ENCODE results near the gene POLR2H.

The POLR2H gene

DNA sequence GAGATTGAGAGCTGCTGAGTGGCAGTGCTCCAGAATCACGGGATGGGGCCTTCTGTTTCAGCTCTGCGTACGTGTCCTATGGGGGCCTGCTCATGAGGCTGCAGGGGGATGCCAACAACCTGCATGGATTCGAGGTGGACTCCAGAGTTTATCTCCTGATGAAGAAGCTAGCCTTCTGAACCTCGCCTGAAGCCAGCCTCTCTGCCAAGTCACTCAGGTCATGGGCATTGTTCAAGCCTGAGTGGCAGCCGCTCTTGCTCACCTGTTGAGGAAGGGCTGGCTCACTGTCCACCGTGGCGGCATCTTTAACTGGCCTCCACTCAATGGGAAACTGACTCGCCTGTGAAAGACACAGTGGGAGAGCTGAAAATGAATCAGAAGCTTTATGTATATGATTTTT is 6.6 kb downstream of the POLR2H start:
- no peak for ATAC-seq
- no peak for DNase-seq (ENCODE audit: low spot score in 2 of 2)
- no peak overlapping the region for H3K4me3 Mint-ChIP-seq
- H3K4me1 Mint-ChIP-seq, result peaks cover 32% of the 10 kb centered on the region
- peaks cover 77% of the 10 kb centered on the region for H3K36me3 Mint-ChIP-seq
- H3K27ac Mint-ChIP-seq, result no peak overlapping the region
- no peaks in the 10 kb centered on the region for H3K9me3 Mint-ChIP-seq

DNA sequence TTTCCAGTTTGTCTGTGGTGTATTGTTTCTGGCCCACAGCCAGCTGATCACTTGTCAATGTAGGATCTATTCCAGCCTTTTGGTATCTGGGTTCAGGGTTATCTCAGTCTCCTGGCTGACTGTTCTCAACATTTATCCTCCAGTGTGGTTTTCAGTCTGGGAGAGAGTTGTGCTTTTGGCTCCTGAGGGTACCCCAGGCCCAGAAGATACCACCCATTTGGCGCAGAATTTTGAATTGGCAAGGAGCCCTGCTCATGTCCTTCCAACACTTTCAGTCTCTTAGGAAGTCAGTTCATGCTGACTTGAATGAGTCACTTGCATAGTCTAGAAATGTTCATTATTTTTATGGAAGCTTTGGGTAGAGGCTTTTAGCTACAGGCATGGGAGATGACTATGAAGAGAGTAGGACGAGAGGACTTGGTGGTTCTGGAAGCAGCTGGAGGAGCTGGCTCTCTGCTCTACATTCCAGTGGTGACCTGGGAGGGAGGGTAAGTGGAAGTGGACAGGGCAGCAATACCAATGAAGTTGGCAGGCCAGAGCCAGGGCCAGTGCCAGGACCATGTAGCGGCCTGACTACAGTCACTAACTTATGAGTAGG is 7.2 kb downstream of the POLR2H start:
- DNase-seq (ENCODE audit: low spot score in 2 of 2) (no peak), ATAC-seq (no peak)
- peaks cover 71% of the 10 kb centered on the region for H3K36me3 Mint-ChIP-seq
- H3K9me3 Mint-ChIP-seq, result no peaks in the 10 kb centered on the region
- no peak overlapping the region for H3K4me3 Mint-ChIP-seq
- H3K4me1 Mint-ChIP-seq, result peaks cover 32% of the 10 kb centered on the region
- H3K27ac Mint-ChIP-seq, result peak overlapping the region; percentile 50

- H3K4me3 Mint-ChIP-seq, result no peak overlapping the region
- no peaks in the 10 kb centered on the region for H3K9me3 Mint-ChIP-seq
Measured at GRCh38 chr3:184371570-184372018, 10.1 kb downstream of the POLR2H start.

GRCh38 chr3:184372296-184372821 is 10.8 kb downstream of the POLR2H start:
- DNase-seq (ENCODE audit: low spot score in 2 of 2) (no peak), ATAC-seq (no peak)
- peaks cover 13% of the 10 kb centered on the region for H3K4me1 Mint-ChIP-seq
- peaks cover 35% of the 10 kb centered on the region for H3K36me3 Mint-ChIP-seq
- H3K9me3 Mint-ChIP-seq, result no peaks in the 10 kb centered on the region
- no peak overlapping the region for H3K4me3 Mint-ChIP-seq
- H3K27ac Mint-ChIP-seq, result peak overlapping the region; percentile 51

More at GRCh38 chr3:184371570-184372018, 10.1 kb downstream of the POLR2H start:
- Mint-ChIP-seq H3K36me3 (peaks cover 42% of the 10 kb centered on the region), H3K4me1 (peaks cover 18% of the 10 kb centered on the region), H3K27ac (no peak overlapping the region)
- ATAC-seq (peak; percentile 89), DNase-seq (ENCODE audit: low spot score in 2 of 2) (peak in 1 of 2 donors; percentile 65)

- Mint-ChIP-seq H3K9me3 (no peaks in the 10 kb centered on the region), H3K4me3 (no peak overlapping the region), H3K4me1 (peaks cover 11% of the 10 kb centered on the region), H3K27ac (no peak overlapping the region), H3K36me3 (peaks cover 29% of the 10 kb centered on the region)
- no peak for ATAC-seq
- DNase-seq (ENCODE audit: low spot score in 2 of 2), result no peak
Measured at GRCh38 chr3:184372911-184373310, 11.4 kb downstream of the POLR2H start.

- peaks cover 8% of the 10 kb centered on the region for H3K4me1 Mint-ChIP-seq
- no peak overlapping the region for H3K27ac Mint-ChIP-seq
- no peaks in the 10 kb centered on the region for H3K9me3 Mint-ChIP-seq
- H3K36me3 Mint-ChIP-seq, result peaks cover 24% of the 10 kb centered on the region
- DNase-seq (ENCODE audit: low spot score in 2 of 2), result no peak
- H3K4me3 Mint-ChIP-seq, result no peak overlapping the region
- ATAC-seq, result no peak
Measured at GRCh38 chr3:184373422-184373821, 11.9 kb downstream of the POLR2H start.

DNA sequence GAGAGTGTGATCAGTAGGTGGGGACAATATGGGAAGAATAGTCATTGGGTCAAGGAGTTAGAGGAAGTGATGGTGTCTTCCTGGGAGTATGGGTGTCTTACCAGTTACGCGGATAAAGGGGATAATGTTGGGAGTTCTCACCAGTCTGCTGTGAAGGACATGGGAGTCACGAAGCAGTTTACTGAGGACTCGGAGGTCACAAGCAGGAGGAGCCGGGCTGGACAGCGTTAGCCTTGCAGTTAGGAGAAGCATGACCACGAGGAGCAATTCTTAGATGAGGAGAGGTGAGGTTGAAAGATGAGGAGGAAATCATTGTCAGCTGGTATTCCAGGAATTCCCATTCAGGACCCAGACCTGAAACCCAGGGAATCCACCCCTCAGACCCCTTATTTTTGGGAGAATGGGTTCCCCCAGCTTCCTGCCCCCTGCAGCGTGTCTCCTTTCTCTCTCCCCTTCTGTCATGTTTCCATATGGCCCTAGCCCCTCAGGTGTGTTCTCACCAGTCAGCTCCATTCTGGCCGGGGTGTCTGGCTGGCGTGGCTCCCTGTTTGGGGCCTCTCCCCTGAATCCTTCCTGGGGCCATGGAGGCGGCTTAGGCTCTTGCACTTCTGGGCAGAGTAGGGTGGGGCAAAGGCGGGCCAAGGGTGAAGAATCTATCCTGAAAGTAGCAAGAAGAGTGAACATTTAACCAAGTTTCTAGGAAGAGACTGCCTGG is 14.4 kb downstream of the POLR2H start:
- no peak for DNase-seq (ENCODE audit: low spot score in 2 of 2)
- Mint-ChIP-seq H3K27ac (no peak overlapping the region), H3K36me3 (no peaks in the 10 kb centered on the region), H3K4me1 (peaks cover 8% of the 10 kb centered on the region), H3K4me3 (no peak overlapping the region), H3K9me3 (no peaks in the 10 kb centered on the region)
- no peak for ATAC-seq

- H3K4me3 Mint-ChIP-seq, result no peak overlapping the region
- H3K27ac Mint-ChIP-seq, result no peak overlapping the region
Measured at GRCh38 chr3:184377374-184377773, 15.9 kb downstream of the POLR2H start.

DNA sequence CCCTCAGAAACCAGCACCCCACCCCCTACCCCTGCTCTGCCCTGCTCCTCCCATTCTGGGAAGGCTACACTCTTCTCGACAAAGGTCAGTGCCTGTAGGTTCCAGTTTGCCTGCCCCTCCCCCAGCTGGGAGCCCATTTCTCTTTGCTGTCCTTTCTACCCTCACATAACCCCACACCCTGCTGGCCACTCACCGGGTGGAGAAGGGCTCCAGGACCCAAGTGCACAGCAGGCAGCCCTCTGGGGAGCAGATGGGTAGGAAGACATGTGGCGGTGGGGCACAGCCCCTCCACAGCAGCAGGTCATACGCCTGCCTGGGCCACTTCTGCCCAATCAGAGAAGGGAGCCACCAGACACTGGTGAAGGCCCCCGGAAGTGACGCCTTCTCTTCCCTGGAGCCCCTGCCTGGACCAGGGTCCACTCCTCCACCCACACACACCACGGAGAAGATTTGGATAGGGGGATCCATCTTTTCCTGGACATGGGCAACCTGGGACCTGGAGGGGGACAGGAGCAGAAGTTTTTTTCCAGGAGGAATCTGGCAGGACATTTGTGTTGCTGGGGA is 16.5 kb downstream of the POLR2H start, which contains the start of gene THPO:
Gene THPO, minus strand, starts transcription at position 326 of the 564 bp plus-strand sequence. CDS start 1,948 bp downstream, outside the sequence.
- peak within 1 kb of the TSS; percentile 62 for H3K4me3 Mint-ChIP-seq
- no peak for ATAC-seq

More at GRCh38 chr3:184377374-184377773, 15.9 kb downstream of the POLR2H start:
- no peak for ATAC-seq
- no peaks in the 10 kb centered on the region for H3K36me3 Mint-ChIP-seq
- no peak for DNase-seq (ENCODE audit: low spot score in 2 of 2)
- H3K4me1 Mint-ChIP-seq, result no peaks in the 10 kb centered on the region
- H3K9me3 Mint-ChIP-seq, result no peaks in the 10 kb centered on the region

GRCh38 chr3:184378651-184379357 is 17.3 kb downstream of the POLR2H start:
- no peaks in the 10 kb centered on the region for H3K36me3 Mint-ChIP-seq
- H3K4me1 Mint-ChIP-seq, result no peaks in the 10 kb centered on the region
- peak overlapping the region; percentile 38 for H3K27ac Mint-ChIP-seq
- no peak for DNase-seq (ENCODE audit: low spot score in 2 of 2)
- ATAC-seq, result no peak
- H3K9me3 Mint-ChIP-seq, result no peaks in the 10 kb centered on the region
- peak overlapping the region; percentile 62 for H3K4me3 Mint-ChIP-seq

More for the DNA sequence above, 16.5 kb downstream of the POLR2H start, which contains the start of gene THPO:
- no peaks in the 10 kb centered on the region for H3K36me3 Mint-ChIP-seq
- no peaks in the 10 kb centered on the region for H3K9me3 Mint-ChIP-seq
- H3K27ac Mint-ChIP-seq, result peak within 1 kb of the TSS; percentile 38
- H3K4me1 Mint-ChIP-seq, result no peaks in the 10 kb centered on the region
- DNase-seq (ENCODE audit: low spot score in 2 of 2), result no peak

DNA sequence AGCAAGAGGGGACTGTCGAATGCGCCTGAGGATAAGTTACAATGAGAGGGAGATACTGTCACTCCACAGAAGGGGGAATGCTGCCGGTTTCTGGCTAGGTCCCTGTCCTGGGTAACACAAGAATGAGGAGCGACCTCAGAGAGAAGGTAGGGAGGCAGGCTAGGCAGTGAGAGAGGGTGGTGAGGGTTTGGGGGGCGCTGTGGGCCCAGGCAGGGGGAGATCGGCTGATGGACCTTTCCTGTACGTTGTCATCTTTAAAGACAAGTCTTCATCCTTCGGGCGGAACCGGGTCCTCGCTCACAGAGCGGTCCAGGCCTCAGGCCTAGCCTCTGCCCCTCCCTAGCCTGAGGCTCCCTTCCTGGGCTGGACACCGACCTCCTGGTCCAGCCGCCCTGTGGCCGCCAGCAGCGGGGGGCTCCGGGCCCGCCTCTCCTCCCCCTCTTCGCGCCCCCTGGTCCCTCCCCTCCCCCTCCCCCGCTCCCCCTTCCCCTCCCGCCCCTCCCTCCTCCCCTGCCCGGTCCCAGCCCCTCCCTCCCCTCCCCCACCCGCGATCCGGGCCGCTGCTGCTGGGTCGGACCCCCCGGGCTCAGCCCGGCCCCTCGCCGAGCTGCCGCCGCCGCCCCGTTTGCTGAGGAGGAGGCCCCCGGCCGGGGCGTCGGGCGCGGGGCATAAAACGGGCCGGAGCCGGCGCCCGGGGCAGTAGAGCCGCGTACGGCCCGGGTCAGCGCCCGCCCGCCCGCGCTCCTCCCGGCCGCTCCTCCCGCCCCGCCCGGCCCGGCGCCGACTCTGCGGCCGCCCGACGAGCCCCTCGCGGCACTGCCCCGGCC is 18.1 kb downstream of the POLR2H start, which contains the start of gene CHRD:
Gene CHRD, plus strand, starts transcription at position 697 of the 827 bp plus-strand sequence. CDS start 265 bp downstream, outside the sequence.
- H3K4me1 Mint-ChIP-seq, result no peaks in the 10 kb centered on the region
- DNase-seq (ENCODE audit: low spot score in 2 of 2), result no peak
- no peaks in the 10 kb centered on the region for H3K36me3 Mint-ChIP-seq
- no peak for ATAC-seq
- H3K9me3 Mint-ChIP-seq, result no peaks in the 10 kb centered on the region
- H3K27ac Mint-ChIP-seq, result peak within 1 kb of the TSS; percentile 38
- H3K4me3 Mint-ChIP-seq, result peak within 1 kb of the TSS; percentile 62

DNA sequence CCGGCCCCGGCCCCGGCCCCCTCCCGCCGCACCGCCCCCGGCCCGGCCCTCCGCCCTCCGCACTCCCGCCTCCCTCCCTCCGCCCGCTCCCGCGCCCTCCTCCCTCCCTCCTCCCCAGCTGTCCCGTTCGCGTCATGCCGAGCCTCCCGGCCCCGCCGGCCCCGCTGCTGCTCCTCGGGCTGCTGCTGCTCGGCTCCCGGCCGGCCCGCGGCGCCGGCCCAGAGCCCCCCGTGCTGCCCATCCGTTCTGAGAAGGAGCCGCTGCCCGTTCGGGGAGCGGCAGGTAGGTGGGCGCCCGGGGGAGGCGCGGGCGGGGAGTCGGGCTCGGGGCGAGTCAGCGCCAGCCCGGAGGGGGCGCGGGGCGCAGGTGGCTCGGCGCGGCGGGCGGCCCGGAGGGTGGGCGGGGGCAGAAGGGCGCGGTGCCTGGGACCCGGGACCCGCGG is 18.7 kb downstream of the POLR2H start:
- DNase-seq (ENCODE audit: low spot score in 2 of 2), result no peak
- H3K9me3 Mint-ChIP-seq, result no peaks in the 10 kb centered on the region
- H3K4me1 Mint-ChIP-seq, result no peaks in the 10 kb centered on the region
- H3K27ac Mint-ChIP-seq, result no peak overlapping the region
- H3K4me3 Mint-ChIP-seq, result peak overlapping the region; percentile 52
- ATAC-seq, result peak; percentile 48
- no peaks in the 10 kb centered on the region for H3K36me3 Mint-ChIP-seq

- H3K4me3 Mint-ChIP-seq, result peak overlapping the region; percentile 52
- peak; percentile 44 for ATAC-seq
- H3K9me3 Mint-ChIP-seq, result no peaks in the 10 kb centered on the region
- no peaks in the 10 kb centered on the region for H3K4me1 Mint-ChIP-seq
- no peak overlapping the region for H3K27ac Mint-ChIP-seq
- DNase-seq (ENCODE audit: low spot score in 2 of 2), result no peak
- no peaks in the 10 kb centered on the region for H3K36me3 Mint-ChIP-seq
Measured at GRCh38 chr3:184380627-184381260, 19.2 kb downstream of the POLR2H start.
